ES-I3 (cell line): ENCODE measurements around the gene SFTA2.
"Not testable (repeated sequence)": the region's sequence is repeated elsewhere in the genome, so short reads cannot be mapped to it uniquely, and the experiment has no call there.

Source experiments
- H3K36me3 ChIP-seq: 2 replicates; pipeline ENCODE4 v1.6.1; 2013; ENCODE audit warnings: mild to moderate bottlenecking, low read length, control low read depth, moderate library complexity; ENCODE audit not compliant: insufficient read depth
- H3K4me1 ChIP-seq: 2 replicates; pipeline ENCODE4 v1.6.1; 2013; ENCODE audit warnings: mild to moderate bottlenecking, control low read depth, low read length; ENCODE audit not compliant: insufficient read depth
- H3K9ac ChIP-seq: 2 replicates; pipeline ENCODE4 v1.6.1; 2013; ENCODE audit warnings: low read depth, mild to moderate bottlenecking, low read length, moderate library complexity
- H3K9me3 ChIP-seq: 2 replicates; pipeline ENCODE4 v1.6.1; 2013; ENCODE audit warnings: mild to moderate bottlenecking, low read length, moderate library complexity; ENCODE audit not compliant: control insufficient read depth, insufficient read depth

Gene SFTA2

GRCh38 chr6:30913721-30914075 lies 18.3 kb downstream of the SFTA2 start:
- Histone ChIP-seq H3K9me3 (no peaks in the 10 kb centered on the region), H3K4me1 (no peaks in the 10 kb centered on the region; the same call in 1 of the 2 replicates), H3K9ac (peak overlapping the region; percentile 72; the same call in 1 of the 2 replicates), H3K36me3 (peaks cover 14% of the 10 kb centered on the region; the same call in 1 of the 2 replicates)

- H3K36me3 ChIP-seq: peaks cover 14% of the 10 kb centered on the region; the same call in 1 of the 2 replicates
- H3K4me1 ChIP-seq: no peaks in the 10 kb centered on the region; the same call in 1 of the 2 replicates
- peak overlapping the region; percentile 72; the same call in 1 of the 2 replicates for H3K9ac ChIP-seq
- no peaks in the 10 kb centered on the region for H3K9me3 ChIP-seq
Measured at GRCh38 chr6:30912746-30913520, 19.0 kb downstream of the SFTA2 start.

GRCh38 chr6:30910473-30910872 lies 21.5 kb downstream of the SFTA2 start:
- not testable (repeated sequence) for H3K9ac ChIP-seq, H3K9me3 ChIP-seq

GRCh38 chr6:30908700-30909099 lies 23.3 kb downstream of the SFTA2 start:
- H3K4me1 ChIP-seq: no peaks in the 10 kb centered on the region
- H3K9me3 ChIP-seq: no peaks in the 10 kb centered on the region
- H3K9ac ChIP-seq: peak overlapping the region; percentile 93
- peaks cover 10% of the 10 kb centered on the region; the same call in 1 of the 2 replicates for H3K36me3 ChIP-seq

More at GRCh38 chr6:30910473-30910872, 21.5 kb downstream of the SFTA2 start:
- H3K4me1 ChIP-seq: not testable (repeated sequence)
- H3K36me3 ChIP-seq: peaks cover 10% of the 10 kb centered on the region; the same call in 1 of the 2 replicates

- Histone ChIP-seq H3K36me3 (peaks cover 10% of the 10 kb centered on the region; the same call in 1 of the 2 replicates), H3K9me3 (no peaks in the 10 kb centered on the region), H3K9ac (peak within 1 kb of the TSS; percentile 93), H3K4me1 (no peaks in the 10 kb centered on the region)
Measured at GRCh38 chr6:30907758-30908591, 24.0 kb downstream of the SFTA2 start, which contains the start of gene GTF2H4. TSS of gene GTF2H4 (plus strand) at chr6:30908207.

GRCh38 chr6:30907290-30907757 lies 24.6 kb downstream of the SFTA2 start:
- not testable (repeated sequence) for H3K4me1 ChIP-seq, H3K9me3 ChIP-seq
- H3K9ac ChIP-seq: peak overlapping the region; percentile 93; the same call in 1 of the 2 replicates
- H3K36me3 ChIP-seq: peaks cover 10% of the 10 kb centered on the region; the same call in 1 of the 2 replicates

GRCh38 chr6:30903236-30903635 lies 28.7 kb downstream of the SFTA2 start:
- Histone ChIP-seq H3K9me3 (no peaks in the 10 kb centered on the region), H3K36me3 (no peaks in the 10 kb centered on the region; the same call in none of the 2 replicates), H3K9ac (no peak overlapping the region), H3K4me1 (no peaks in the 10 kb centered on the region)

GRCh38 chr6:30902709-30903108 lies 29.3 kb downstream of the SFTA2 start:
- no peaks in the 10 kb centered on the region for H3K9me3 ChIP-seq
- H3K9ac ChIP-seq: no peak overlapping the region
- no peaks in the 10 kb centered on the region for H3K4me1 ChIP-seq
- peaks cover 4% of the 10 kb centered on the region for H3K36me3 ChIP-seq

GRCh38 chr6:30902196-30902595 lies 29.8 kb downstream of the SFTA2 start:
- H3K9ac ChIP-seq, H3K36me3 ChIP-seq, H3K4me1 ChIP-seq, H3K9me3 ChIP-seq: not testable (repeated sequence)

- no peak overlapping the region for H3K9ac ChIP-seq
Measured at GRCh38 chr6:30901436-30901835, 30.5 kb downstream of the SFTA2 start.

GRCh38 chr6:30900863-30901417 lies 31.0 kb downstream of the SFTA2 start:
- H3K9me3 ChIP-seq: no peaks in the 10 kb centered on the region
- H3K4me1 ChIP-seq: no peaks in the 10 kb centered on the region
- H3K36me3 ChIP-seq: peaks cover 6% of the 10 kb centered on the region
- H3K9ac ChIP-seq: no peak overlapping the region

More at GRCh38 chr6:30901436-30901835, 30.5 kb downstream of the SFTA2 start:
- peaks cover 4% of the 10 kb centered on the region for H3K36me3 ChIP-seq
- no peaks in the 10 kb centered on the region for H3K9me3 ChIP-seq
- no peaks in the 10 kb centered on the region for H3K4me1 ChIP-seq

GRCh38 chr6:30898750-30899360 lies 33.1 kb downstream of the SFTA2 start:
- Histone ChIP-seq H3K9me3 (no peaks in the 10 kb centered on the region), H3K4me1 (no peaks in the 10 kb centered on the region), H3K36me3 (peaks cover 7% of the 10 kb centered on the region), H3K9ac (no peak overlapping the region)

- no peaks in the 10 kb centered on the region for H3K4me1 ChIP-seq
- H3K9me3 ChIP-seq: no peaks in the 10 kb centered on the region
- peaks cover 11% of the 10 kb centered on the region for H3K36me3 ChIP-seq
- H3K9ac ChIP-seq: no peak overlapping the region
Measured at GRCh38 chr6:30897882-30898281, 34.1 kb downstream of the SFTA2 start.

- Histone ChIP-seq H3K36me3 (peaks cover 11% of the 10 kb centered on the region), H3K9me3 (no peaks in the 10 kb centered on the region), H3K4me1 (no peaks in the 10 kb centered on the region), H3K9ac (no peak overlapping the region)
Measured at GRCh38 chr6:30896541-30896940, 35.4 kb downstream of the SFTA2 start.
